Neuron (in vitro differentiated cells): ENCODE measurements around the gene TMLHE.
"Not testable (repeated sequence)": the region's sequence is repeated elsewhere in the genome, so short reads cannot be mapped to it uniquely, and the experiment has no call there.

Experiments used
- H2AFZ ChIP-seq: one replicate; pipeline ENCODE4 v1.6.1; 2013; ENCODE audit warnings: low read depth, mild to moderate bottlenecking, inconsistent platforms, low read length, moderate library complexity
- H3K27me3 ChIP-seq: one replicate; pipeline ENCODE4 v1.6.1; 2013; ENCODE audit warnings: low read length; ENCODE audit not compliant: insufficient read depth
- H3K36me3 ChIP-seq: one replicate; pipeline ENCODE4 v1.6.1; 2013; ENCODE audit warnings: low read length; ENCODE audit not compliant: insufficient read depth
- H3K4me1 ChIP-seq: one replicate; pipeline ENCODE4 v1.6.1; 2013; ENCODE audit warnings: low read length; ENCODE audit not compliant: insufficient read depth
- H3K4me3 ChIP-seq: 2 replicates; pipeline ENCODE4 v1.5.1; 2013; ENCODE audit warnings: mild to moderate bottlenecking, low read length, moderate library complexity
- H3K9me3 ChIP-seq: one replicate; pipeline ENCODE4 v1.6.1; 2013; ENCODE audit warnings: low read length

The TMLHE gene, protein sequence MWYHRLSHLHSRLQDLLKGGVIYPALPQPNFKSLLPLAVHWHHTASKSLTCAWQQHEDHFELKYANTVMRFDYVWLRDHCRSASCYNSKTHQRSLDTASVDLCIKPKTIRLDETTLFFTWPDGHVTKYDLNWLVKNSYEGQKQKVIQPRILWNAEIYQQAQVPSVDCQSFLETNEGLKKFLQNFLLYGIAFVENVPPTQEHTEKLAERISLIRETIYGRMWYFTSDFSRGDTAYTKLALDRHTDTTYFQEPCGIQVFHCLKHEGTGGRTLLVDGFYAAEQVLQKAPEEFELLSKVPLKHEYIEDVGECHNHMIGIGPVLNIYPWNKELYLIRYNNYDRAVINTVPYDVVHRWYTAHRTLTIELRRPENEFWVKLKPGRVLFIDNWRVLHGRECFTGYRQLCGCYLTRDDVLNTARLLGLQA

DNA sequence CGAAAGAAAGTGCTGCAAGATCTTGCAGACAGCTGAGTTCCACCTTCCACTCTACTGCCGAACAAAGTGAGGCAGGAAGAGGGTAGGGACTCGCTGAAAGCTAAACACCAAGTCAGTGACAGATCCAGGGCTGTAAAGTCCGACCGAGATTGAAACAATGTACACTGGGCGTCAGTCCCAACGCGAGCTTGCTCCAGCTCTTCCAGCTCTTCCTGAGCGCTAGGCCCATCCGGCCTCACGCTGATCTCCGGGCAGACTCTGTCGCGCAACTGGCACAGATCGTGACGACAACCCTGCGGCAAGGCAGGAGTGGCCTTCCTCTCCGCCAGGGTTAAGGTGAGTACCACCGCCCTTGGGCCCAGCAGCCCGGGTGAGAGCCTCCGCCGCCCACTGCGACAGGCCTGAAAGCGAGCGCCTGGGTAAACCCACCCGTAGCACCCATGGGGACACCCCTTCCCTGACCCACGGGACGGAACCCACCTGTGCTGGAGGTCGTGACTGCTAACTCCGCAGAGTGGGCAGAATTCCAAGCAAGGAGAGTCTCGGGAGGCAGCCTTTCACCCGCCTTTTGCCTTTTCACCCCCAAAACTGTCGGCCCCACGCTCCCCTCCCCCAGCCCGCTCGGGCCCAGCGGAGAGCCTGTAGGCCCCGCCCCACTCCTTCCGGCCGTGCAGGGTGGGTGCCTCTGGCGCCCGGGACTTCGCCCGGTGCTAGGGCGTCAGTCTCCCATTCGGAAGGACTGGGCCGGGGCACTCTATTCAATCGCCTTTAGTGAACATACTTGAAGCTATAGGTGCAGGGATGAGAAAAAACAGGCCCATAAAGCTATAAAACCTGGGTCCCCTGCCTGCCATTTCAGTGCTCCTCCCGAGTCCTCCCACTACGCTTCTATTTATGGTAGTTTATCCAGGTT lies at the start of gene TMLHE, which contains the start of gene SPRY3:
Gene TMLHE (minus strand): TSS at position 641 of the 913 bp plus-strand sequence. CDS start 67,676 bp downstream, outside the sequence.
Gene SPRY3 (plus strand): TSS at position 275 of the 913 bp plus-strand sequence.
- peak within 1 kb of the TSS; percentile 29 for H2AFZ ChIP-seq
- H3K36me3 ChIP-seq = no peaks in the 10 kb centered on the region
- H3K27me3 ChIP-seq = no peaks in the 10 kb centered on the region
- H3K9me3 ChIP-seq = peaks cover 2% of the 10 kb centered on the region
- H3K4me1 ChIP-seq = no peaks in the 10 kb centered on the region
- peak within 1 kb of the TSS; percentile 55 for H3K4me3 ChIP-seq

DNA sequence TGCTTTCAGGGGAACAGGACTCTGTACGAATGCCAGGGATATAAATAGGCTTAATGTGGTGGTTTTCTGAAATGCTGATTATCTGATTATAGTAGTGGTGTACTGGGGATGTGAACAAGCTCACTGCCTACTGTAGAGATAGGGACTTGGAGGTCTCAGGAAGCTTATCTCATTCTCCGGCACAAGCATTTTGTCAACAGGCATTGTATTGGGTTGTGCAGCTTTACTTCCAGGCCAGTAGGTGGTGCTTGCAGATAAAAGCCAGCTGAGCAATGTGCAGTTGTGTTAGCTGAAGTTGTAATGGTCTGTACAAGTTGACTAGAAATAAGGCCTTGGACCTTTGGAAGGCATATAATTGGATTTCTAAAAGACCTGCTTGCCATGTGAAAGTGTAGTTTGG lies 49.5 kb upstream of the TMLHE start:
- no peak overlapping the region for H3K4me3 ChIP-seq
- no peaks in the 10 kb centered on the region for H3K36me3 ChIP-seq
- H3K4me1 ChIP-seq = no peaks in the 10 kb centered on the region
- H2AFZ ChIP-seq = no peak overlapping the region
- H3K27me3 ChIP-seq = no peaks in the 10 kb centered on the region
- no peaks in the 10 kb centered on the region for H3K9me3 ChIP-seq

DNA sequence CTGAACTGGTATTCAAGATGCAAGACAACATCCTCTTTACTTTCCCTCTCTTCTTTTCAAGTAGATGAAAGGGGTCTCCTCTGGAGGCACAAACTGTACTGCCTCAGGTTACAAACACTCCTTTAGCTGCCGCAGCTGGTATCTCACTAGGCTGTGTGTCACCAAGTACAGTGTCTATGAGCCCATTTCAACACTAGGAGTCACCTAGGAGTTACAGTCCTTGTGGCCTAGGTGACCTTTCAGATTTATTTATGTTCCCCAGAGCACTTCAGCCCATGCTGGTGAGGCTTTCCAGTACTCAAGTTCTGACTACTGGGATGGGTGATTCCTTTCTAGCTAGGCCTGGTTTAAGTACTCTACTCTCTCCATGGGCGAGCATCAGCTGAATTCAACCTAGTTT lies 32.4 kb upstream of the TMLHE start:
- Histone ChIP-seq H2AFZ (no peak overlapping the region), H3K4me3 (no peak overlapping the region), H3K36me3 (no peaks in the 10 kb centered on the region), H3K4me1 (no peaks in the 10 kb centered on the region), H3K27me3 (no peaks in the 10 kb centered on the region), H3K9me3 (no peaks in the 10 kb centered on the region)

DNA sequence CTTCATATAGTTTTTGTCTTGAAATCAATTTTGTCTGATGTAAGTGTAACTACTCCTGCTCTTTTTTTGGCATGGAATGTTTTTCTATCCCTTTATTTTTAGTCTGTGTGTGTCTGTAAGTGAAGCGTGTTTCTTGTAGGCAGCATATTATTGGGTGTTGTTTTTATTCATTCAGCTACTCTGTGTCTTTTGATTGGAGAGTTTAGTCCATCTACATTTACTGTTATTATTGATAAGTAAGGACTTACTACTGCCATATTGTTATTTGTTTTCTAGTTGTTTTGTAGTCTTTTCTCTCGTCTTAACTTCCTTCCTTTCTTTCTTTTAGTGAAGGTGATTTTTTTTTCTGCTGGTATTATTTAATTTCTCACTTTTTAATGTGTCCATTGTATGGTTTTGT lies 30.5 kb upstream of the TMLHE start:
- no peak overlapping the region for H3K4me3 ChIP-seq
- H3K36me3 ChIP-seq = no peaks in the 10 kb centered on the region
- no peaks in the 10 kb centered on the region for H3K4me1 ChIP-seq
- H3K27me3 ChIP-seq = no peaks in the 10 kb centered on the region
- H2AFZ ChIP-seq = no peak overlapping the region
- H3K9me3 ChIP-seq = no peaks in the 10 kb centered on the region

DNA sequence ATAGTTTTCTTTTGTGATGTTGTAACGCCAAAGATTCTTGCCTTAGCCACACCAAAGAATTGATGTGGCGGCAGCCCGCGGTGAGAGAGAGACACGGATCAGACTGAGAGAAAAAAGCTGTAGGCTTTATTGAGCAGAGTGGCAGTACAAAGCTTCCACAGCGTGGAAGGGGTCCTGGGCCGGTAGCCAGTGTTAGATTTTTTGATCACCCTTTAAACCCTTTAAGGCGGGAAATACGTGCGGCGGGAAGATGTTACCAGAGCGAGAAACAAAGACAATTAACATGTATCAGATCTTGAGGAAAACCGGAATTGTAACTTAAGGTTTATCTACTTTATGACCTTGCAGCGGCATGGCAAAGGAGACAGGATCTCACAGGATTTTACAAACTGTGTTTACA lies 28.6 kb upstream of the TMLHE start:
- not testable (repeated sequence) for H3K36me3 ChIP-seq, H2AFZ ChIP-seq, H3K4me1 ChIP-seq, H3K9me3 ChIP-seq, H3K27me3 ChIP-seq
- peak overlapping the region; percentile 28 for H3K4me3 ChIP-seq

DNA sequence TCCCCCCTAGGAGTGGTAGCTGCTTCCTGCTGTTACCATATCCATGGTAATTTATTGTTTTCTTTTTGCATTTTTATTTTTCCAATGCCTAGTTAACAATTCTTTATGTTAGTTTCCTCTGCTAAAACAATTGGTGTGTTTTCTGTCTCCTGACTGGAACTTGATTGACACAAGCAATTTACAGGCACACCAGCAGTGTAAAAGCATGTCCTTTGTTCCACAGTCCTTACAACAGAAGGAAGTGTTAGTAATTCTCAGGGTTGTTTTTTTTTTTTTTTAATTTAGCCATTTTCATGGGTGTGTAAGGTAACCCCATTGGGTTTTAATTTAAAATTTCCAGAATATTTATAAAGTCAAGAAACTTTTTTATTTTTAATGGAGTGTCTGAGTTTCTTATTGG lies 25.0 kb upstream of the TMLHE start:
- H3K9me3 ChIP-seq = no peaks in the 10 kb centered on the region
- H3K36me3 ChIP-seq = no peaks in the 10 kb centered on the region
- no peak overlapping the region for H3K4me3 ChIP-seq
- no peaks in the 10 kb centered on the region for H3K27me3 ChIP-seq
- H3K4me1 ChIP-seq = no peaks in the 10 kb centered on the region
- H2AFZ ChIP-seq = no peak overlapping the region

DNA sequence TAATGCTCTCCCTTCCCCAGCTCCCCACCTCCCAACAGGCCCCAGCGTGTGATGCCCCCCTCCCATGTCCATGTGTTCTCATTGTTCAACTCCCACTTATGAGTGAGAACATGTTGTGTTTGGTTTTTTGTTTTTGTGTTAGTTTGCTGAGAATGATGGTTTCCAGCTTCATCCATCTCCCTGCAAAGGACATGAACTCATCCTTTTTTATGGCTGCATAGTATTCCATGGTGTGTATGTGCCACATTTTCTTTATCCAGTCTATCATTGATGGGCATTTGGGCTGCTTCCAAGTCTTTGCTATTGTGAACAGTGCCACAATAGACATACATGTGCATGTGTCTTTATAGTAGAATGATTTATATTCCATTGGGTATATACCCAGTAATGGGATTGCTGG lies 22.3 kb upstream of the TMLHE start:
- H3K9me3 ChIP-seq, H3K36me3 ChIP-seq, H3K4me3 ChIP-seq, H2AFZ ChIP-seq, H3K27me3 ChIP-seq, H3K4me1 ChIP-seq: not testable (repeated sequence)

DNA sequence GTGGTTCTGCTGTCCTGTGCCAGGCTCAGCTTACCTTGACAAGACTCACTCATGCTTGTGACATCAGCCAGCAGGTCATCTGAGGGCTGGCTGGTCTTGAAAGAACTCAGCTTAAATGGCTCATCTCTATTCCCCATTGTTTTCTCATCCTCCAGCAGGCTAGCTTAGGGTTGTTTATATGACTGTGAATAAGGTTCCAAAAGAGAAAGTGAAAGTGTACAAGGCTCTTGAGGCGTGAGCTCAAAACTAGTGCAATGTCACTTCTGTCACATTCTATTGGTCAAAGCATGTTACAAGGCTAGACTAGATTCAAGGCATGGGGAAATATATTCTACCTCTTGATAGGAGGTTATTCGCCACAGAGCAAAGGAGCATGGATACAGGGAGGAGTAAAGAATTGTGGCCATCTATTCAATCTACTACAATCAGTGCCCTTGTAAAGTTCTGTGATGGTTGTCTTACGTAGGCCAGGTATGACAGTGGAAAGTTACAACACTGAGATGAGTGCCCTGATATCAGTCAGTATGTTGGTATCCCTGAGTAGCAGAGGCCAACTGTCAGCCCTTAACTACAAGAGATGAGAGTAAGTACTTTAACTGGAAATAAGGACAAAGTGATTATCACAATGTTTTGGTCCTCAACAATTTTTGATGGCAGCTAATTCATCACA lies 19.8 kb upstream of the TMLHE start:
- Histone ChIP-seq H2AFZ (no peak overlapping the region), H3K27me3 (no peaks in the 10 kb centered on the region), H3K9me3 (no peaks in the 10 kb centered on the region), H3K4me3 (no peak overlapping the region), H3K4me1 (no peaks in the 10 kb centered on the region), H3K36me3 (no peaks in the 10 kb centered on the region)

DNA sequence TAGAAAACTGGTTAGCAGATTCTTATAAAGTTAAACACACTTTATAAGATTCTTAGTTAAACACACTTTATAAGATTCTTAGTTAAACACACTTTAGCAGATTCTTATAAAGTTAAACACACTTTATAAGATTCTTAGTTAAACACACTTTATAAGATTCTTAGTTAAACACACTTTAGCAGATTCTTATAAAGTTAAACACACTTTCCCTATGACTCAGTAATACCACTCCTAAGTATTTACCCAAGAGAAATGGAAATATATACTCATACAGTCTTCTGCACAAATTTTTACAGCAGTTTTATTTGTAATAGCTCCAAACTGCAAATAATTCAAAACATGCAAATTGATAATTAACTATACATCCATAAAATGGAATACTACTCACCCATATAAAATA lies 7.4 kb upstream of the TMLHE start:
- H3K4me3 ChIP-seq, H3K36me3 ChIP-seq, H3K27me3 ChIP-seq, H3K9me3 ChIP-seq, H3K4me1 ChIP-seq, H2AFZ ChIP-seq: not testable (repeated sequence)

DNA sequence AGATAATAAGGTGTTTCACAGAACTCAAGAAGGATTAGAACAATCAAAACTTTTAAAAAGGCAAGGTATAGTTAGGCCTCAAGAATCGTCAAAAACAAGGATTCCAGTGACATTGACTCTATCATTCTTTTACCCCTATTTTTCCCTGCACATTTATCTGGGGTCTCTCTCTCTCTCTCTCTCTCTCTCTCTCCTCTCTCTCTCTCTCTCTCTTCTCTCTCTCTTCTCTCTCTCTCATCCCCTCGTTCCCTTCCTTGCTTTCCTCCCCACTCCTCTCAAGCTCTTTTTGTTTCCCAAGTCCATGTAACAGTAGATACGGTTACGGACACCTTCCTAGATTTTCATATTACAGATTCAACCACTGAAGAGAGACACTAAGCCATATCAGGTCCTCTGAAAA lies 3.2 kb upstream of the TMLHE start:
- H2AFZ ChIP-seq = no peak overlapping the region
- no peaks in the 10 kb centered on the region for H3K36me3 ChIP-seq
- peaks cover 2% of the 10 kb centered on the region for H3K9me3 ChIP-seq
- H3K27me3 ChIP-seq = no peaks in the 10 kb centered on the region
- H3K4me3 ChIP-seq = no peak overlapping the region
- H3K4me1 ChIP-seq = no peaks in the 10 kb centered on the region

DNA sequence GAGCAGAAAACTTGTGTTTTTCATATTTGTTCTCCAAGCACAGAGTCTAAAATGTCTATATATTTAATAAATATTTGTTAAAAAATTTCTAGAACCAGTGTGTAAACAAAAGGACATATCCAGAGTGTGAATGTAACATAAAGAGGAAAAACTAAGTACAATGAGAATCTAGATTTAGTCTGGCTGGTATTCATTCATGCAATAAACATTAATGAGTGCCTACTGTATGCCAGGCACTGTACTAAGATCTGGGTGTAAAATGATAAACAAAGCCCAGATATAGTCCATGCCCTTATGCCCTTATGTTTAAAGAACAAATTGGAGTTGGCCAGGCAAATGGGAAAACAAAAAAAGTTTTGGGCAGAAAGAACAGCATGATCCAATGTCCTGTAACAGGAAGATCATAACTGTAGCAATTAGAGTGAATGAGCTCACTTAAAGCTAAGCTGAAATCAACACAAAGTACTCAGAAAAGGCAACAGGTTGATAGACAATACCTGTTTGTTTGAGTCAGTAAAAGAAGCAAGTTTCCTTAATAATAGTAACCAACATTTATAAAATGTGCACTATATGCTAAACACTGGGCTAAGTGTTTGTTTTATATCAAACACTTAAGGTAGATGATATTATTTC lies 1.3 kb upstream of the TMLHE start:
- Histone ChIP-seq H3K4me3 (no peak overlapping the region), H3K9me3 (peaks cover 2% of the 10 kb centered on the region)

DNA sequence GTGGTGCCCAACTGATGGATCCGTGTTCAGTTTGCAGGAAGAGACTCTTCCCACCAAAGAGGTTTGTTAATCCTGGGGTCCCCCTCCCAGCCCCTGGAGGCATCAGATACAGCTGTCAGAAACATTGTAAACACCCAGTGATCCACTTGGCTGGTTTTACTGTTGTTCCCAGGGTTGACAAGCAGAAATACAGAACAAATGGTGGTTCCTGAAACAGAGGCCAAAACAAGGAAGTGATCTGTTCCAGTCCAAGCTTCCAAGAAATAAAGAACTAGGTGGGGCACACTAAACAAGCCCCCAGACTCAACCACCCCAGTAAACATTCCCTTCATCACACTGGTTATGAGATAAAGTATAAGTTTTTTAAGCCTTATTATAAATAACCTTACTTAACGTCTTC lies 1.4 kb downstream of the TMLHE start:
- Histone ChIP-seq H2AFZ (no peak overlapping the region), H3K36me3 (no peaks in the 10 kb centered on the region), H3K4me3 (peak overlapping the region; percentile 55), H3K9me3 (no peaks in the 10 kb centered on the region), H3K4me1 (no peaks in the 10 kb centered on the region), H3K27me3 (no peaks in the 10 kb centered on the region)

More for the DNA sequence above, 1.3 kb upstream of the TMLHE start:
- Histone ChIP-seq H3K27me3 (no peaks in the 10 kb centered on the region), H3K4me1 (no peaks in the 10 kb centered on the region), H2AFZ (no peak overlapping the region), H3K36me3 (no peaks in the 10 kb centered on the region)
